Measurements from ENCODE around the gene FCRLB. TPM values are rescaled to one million over a fixed set of nuclear protein-coding genes. Genes with fewer than 3 reads are reported as not detected.

The FCRLB gene
- total and polyA plus RNA-seq, 9 of the 15 experiments (the other 6 are each of a cell fraction or from before 2014, with no cell fraction given), result 0.20 to 4.6 (median 1.3) TPM

- TF ChIP-seq CHD2 (IDR thresholded peaks at IDR 0.05; ENCODE audit: low read depth, low read length), result no peak
- no peak for TF ChIP-seq ZNF124 (CRISPR knock-in tag; IDR thresholded peaks at IDR 0.05)
- no peak for TF ChIP-seq ZKSCAN8 (CRISPR knock-in tag; IDR thresholded peaks at IDR 0.05)
- no peak for TF ChIP-seq MIER1 (IDR thresholded peaks at IDR 0.05; ENCODE audit: low read depth)
- TF ChIP-seq BCLAF1 (IDR thresholded peaks at IDR 0.05; ENCODE audit: borderline replicate concordance in 1 of 2, control insufficient read depth in 1 of 2, low read depth in 2 of 2, low read length in 1 of 2), result no peak
- TF ChIP-seq NRF1 (conservative IDR thresholded peaks at IDR 0.05 in 1 of 2, IDR thresholded peaks at IDR 0.05 in 1 of 2), result no peak
- TF ChIP-seq AFF1 (IDR thresholded peaks at IDR 0.05; ENCODE audit: low read depth in 1 of 2, partially characterized antibody in 2 of 2), result no peak
- 0 out of 2 replicates have a peak, but pooled peaks have one; percentile 56 for TF ChIP-seq ZNF830 (CRISPR knock-in tag; IDR thresholded peaks at IDR 0.05)
- peak; percentile 50; the same call in 1 of the 2 replicates for TF ChIP-seq ESRRA (IDR thresholded peaks at IDR 0.05; ENCODE audit: borderline replicate concordance, low read depth)
- no peak for TF ChIP-seq SIN3A (IDR thresholded peaks at IDR 0.05; ENCODE audit: borderline replicate concordance in 2 of 2, control insufficient read depth in 1 of 2, low read depth in 2 of 2, low read length in 2 of 2)
- no peak for TF ChIP-seq ETV6 (IDR thresholded peaks at IDR 0.05; ENCODE audit: borderline replicate concordance in 1 of 2, low read depth in 2 of 2, low read length in 1 of 2)
- TF ChIP-seq ETV6 (CRISPR knock-in tag; IDR thresholded peaks at IDR 0.05; ENCODE audit: borderline replicate concordance), result no peak
- TF ChIP-seq L3MBTL2 (IDR thresholded peaks at IDR 0.05), result peak; percentile 51
- 0 out of 2 replicates have a peak, but pooled peaks have one; percentile 38 for TF ChIP-seq ZNF592 (IDR thresholded peaks at IDR 0.05)
- TF ChIP-seq DPF2 (IDR thresholded peaks at IDR 0.05), result no peak
- TF ChIP-seq HNRNPK (IDR thresholded peaks at IDR 0.05; ENCODE audit: low read depth, low read length, poor library complexity, severe bottlenecking), result no peak
Observed at GRCh38 chr1:161727256-161727924, 6.0 kb downstream of the FCRLB start (continued).

All from K562 (cell line).